ENCODE measurements around the gene ZNF483.

GRCh38 chr9:111604054-111604615 lies 79.2 kb downstream of the ZNF483 start:
- no peak for TF ChIP-seq CTCF (IDR thresholded peaks at IDR 0.05; ENCODE audit: low read length)
- no peak for TF ChIP-seq EZH2 (IDR thresholded peaks at IDR 0.05; ENCODE audit: borderline replicate concordance, low read length)

Data from OCI-LY1 (cell line).